Gastrocnemius medialis (tissue), 4 donors: ENCODE measurements around the gene CR1.

ENCODE experiments used
- CTCF ChIP-seq, 5 experiments: fragments of 450-650 bp in 3 of 5; fragments of 200-600 bp in 2 of 5; sonication (generic) in 2 of 5; IDR thresholded peaks in 4 of 5; conservative IDR thresholded peaks in 1 of 5; 1 replicate in 4 of 5; 2 replicates in 1 of 5; pipeline ENCODE4 v1.5.1; 2016 to 2019; ENCODE audit warnings: antibody characterized with exemption in 5 of 5, mild to moderate bottlenecking in 3 of 5, moderate library complexity in 3 of 5
- POLR2A ChIP-seq, 2 donors: fragments of 450-650 bp; IDR thresholded peaks; one replicate each; pipeline ENCODE4 v1.6.1; 2017; ENCODE audit warnings: antibody characterized with exemption in 2 of 2, mild to moderate bottlenecking in 2 of 2, moderate library complexity in 2 of 2

- TF ChIP-seq CTCF (IDR thresholded peaks at IDR 0.05 in 4 of 5, conservative IDR thresholded peaks at IDR 0.05 in 1 of 5) (no peak), POLR2A (IDR thresholded peaks at IDR 0.05) (no peak)
These were observed 174.2 kb downstream of the CR1 start for GRCh38 chr1:207670192-207670591.
